Measurements from ENCODE around the gene TGM2.

The TGM2 gene

GRCh38 chr20:38092915-38093314 is 72.2 kb downstream of the TGM2 start:
- DNase-seq (ENCODE audit: low spot score), result no peak

GRCh38 chr20:38092260-38092857 is 72.7 kb downstream of the TGM2 start:
- DNase-seq (ENCODE audit: low spot score), result no peak

GRCh38 chr20:38091441-38092216 is 73.4 kb downstream of the TGM2 start:
- no peak for DNase-seq (ENCODE audit: low spot score)

- no peak for DNase-seq (ENCODE audit: low spot score)
Observed at GRCh38 chr20:38090061-38090460, 75.0 kb downstream of the TGM2 start.

GRCh38 chr20:38089500-38089899 is 75.6 kb downstream of the TGM2 start:
- no peak for DNase-seq (ENCODE audit: low spot score)

- no peak for DNase-seq (ENCODE audit: low spot score)
Observed at GRCh38 chr20:38085026-38085425, 80.0 kb downstream of the TGM2 start.

GRCh38 chr20:38084425-38084951 is 80.6 kb downstream of the TGM2 start:
- DNase-seq (ENCODE audit: low spot score), result no peak

GRCh38 chr20:38083338-38084048 is 81.6 kb downstream of the TGM2 start:
- DNase-seq (ENCODE audit: low spot score), result no peak

- no peak for DNase-seq (ENCODE audit: low spot score)
Observed at GRCh38 chr20:38082894-38083293, 82.2 kb downstream of the TGM2 start.

GRCh38 chr20:38081575-38081974 is 83.5 kb downstream of the TGM2 start:
- DNase-seq (ENCODE audit: low spot score), result no peak

GRCh38 chr20:38079353-38079752 is 85.7 kb downstream of the TGM2 start:
- DNase-seq (ENCODE audit: low spot score), result no peak

GRCh38 chr20:38078084-38078483 is 87.0 kb downstream of the TGM2 start:
- no peak for DNase-seq (ENCODE audit: low spot score)

Data from kidney tubule cell (primary cell).